Measurements from ENCODE around the gene PAFAH2. TPM values are rescaled to one million over a fixed set of nuclear protein-coding genes. Genes with fewer than 3 reads are reported as not detected.
"Not testable (repeated sequence)": the region's sequence is repeated elsewhere in the genome, so short reads cannot be mapped to it uniquely, and the experiment has no call there.

PAFAH2 gene
- total RNA-seq, 1 experiment from 2014 or later, result 8.5 TPM

DNA sequence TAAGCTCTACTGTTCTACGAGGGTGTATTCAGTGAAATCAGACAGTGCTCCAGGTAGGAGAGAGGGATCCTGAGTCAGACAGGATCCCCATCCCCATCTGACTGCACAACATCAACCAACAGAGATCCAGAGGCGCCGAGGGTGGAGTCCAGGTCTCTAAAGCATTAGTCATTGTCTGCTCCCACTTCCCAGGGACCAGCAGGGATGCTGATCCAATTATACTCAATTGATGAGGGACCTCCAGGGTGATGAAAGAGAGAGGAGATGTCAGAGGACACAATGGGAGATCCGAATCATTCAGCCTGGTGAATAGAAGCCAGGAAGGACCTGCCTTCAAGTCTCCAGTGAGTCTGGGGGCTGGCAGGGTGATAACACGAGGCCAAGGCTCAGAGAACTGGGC is 52.1 kb downstream of the PAFAH2 start:
- Histone ChIP-seq H3K9me3 (ENCODE audit: control insufficient read depth, insufficient read depth, low read depth, low read length) (no peaks in the 10 kb centered on the region), H3K4me3 (ENCODE audit: low read depth in 2 of 2, low read length in 2 of 2) (no peak overlapping the region), H3K27me3 (ENCODE audit: control insufficient read depth, insufficient read depth, low read length) (no peaks in the 10 kb centered on the region), H3K4me1 (ENCODE audit: control insufficient read depth, insufficient read depth, low read length) (no peaks in the 10 kb centered on the region), H3K27ac (ENCODE audit: low read length) (no peak overlapping the region), H3K36me3 (ENCODE audit: control insufficient read depth, insufficient read depth, low read length) (no peaks in the 10 kb centered on the region)
- in situ Hi-C loops (cut with HindIII; ENCODE audit: low pct_unique_long_range_greater_than_20kb, low sequenced_read_pairs) (no loop called here), intact Hi-C loops (cut with micrococcal nuclease; ENCODE audit: unreplicated experiment) (no loop called here)
- TF ChIP-seq, protein P1, sequence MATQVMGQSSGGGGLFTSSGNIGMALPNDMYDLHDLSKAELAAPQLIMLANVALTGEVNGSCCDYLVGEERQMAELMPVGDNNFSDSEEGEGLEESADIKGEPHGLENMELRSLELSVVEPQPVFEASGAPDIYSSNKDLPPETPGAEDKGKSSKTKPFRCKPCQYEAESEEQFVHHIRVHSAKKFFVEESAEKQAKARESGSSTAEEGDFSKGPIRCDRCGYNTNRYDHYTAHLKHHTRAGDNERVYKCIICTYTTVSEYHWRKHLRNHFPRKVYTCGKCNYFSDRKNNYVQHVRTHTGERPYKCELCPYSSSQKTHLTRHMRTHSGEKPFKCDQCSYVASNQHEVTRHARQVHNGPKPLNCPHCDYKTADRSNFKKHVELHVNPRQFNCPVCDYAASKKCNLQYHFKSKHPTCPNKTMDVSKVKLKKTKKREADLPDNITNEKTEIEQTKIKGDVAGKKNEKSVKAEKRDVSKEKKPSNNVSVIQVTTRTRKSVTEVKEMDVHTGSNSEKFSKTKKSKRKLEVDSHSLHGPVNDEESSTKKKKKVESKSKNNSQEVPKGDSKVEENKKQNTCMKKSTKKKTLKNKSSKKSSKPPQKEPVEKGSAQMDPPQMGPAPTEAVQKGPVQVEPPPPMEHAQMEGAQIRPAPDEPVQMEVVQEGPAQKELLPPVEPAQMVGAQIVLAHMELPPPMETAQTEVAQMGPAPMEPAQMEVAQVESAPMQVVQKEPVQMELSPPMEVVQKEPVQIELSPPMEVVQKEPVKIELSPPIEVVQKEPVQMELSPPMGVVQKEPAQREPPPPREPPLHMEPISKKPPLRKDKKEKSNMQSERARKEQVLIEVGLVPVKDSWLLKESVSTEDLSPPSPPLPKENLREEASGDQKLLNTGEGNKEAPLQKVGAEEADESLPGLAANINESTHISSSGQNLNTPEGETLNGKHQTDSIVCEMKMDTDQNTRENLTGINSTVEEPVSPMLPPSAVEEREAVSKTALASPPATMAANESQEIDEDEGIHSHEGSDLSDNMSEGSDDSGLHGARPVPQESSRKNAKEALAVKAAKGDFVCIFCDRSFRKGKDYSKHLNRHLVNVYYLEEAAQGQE (IDR thresholded peaks at IDR 0.05; ENCODE audit: insufficient read depth in 1 of 2, low read depth in 2 of 2, low read length in 1 of 2), result no peak
- no peak for TF ChIP-seq TCF7L2 (IDR thresholded peaks at IDR 0.05; ENCODE audit: low read depth, low read length)
- TF ChIP-seq, protein P2, sequence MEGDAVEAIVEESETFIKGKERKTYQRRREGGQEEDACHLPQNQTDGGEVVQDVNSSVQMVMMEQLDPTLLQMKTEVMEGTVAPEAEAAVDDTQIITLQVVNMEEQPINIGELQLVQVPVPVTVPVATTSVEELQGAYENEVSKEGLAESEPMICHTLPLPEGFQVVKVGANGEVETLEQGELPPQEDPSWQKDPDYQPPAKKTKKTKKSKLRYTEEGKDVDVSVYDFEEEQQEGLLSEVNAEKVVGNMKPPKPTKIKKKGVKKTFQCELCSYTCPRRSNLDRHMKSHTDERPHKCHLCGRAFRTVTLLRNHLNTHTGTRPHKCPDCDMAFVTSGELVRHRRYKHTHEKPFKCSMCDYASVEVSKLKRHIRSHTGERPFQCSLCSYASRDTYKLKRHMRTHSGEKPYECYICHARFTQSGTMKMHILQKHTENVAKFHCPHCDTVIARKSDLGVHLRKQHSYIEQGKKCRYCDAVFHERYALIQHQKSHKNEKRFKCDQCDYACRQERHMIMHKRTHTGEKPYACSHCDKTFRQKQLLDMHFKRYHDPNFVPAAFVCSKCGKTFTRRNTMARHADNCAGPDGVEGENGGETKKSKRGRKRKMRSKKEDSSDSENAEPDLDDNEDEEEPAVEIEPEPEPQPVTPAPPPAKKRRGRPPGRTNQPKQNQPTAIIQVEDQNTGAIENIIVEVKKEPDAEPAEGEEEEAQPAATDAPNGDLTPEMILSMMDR (IDR thresholded peaks at IDR 0.05), result no peak
- ATAC-seq (no peak), DNase-seq (ENCODE audit: low read depth, low spot score) (no peak)
- BruUV-seq (replicated peaks), result no TSS peak
- CTCF ChIA-PET, result no interaction called here
- POLR2A ChIA-PET, result no interaction called here

DNA sequence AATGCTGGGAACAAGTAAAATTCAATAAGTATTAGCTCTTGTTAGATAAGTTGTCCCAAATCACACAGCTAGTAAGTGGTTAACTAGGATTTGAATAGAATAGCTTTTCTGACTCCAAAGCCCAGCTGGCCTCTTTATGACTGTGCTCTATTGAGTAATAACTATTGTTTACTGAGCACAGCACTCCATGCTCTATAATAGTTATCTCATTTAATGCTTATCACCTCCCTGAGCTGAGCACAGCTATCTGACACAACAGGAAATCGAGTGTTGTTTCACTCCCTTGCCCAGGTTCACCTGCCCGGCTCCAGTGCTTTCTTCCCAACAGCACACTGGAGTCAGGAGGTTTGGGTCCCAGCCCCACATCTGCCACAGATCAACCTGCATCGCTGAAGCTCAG is 52.9 kb downstream of the PAFAH2 start:
- Histone ChIP-seq H3K36me3 (ENCODE audit: control insufficient read depth, insufficient read depth, low read length) (no peaks in the 10 kb centered on the region), H3K27ac (ENCODE audit: low read length) (no peak overlapping the region), H3K4me3 (ENCODE audit: low read depth in 2 of 2, low read length in 2 of 2) (no peak overlapping the region), H3K9me3 (ENCODE audit: control insufficient read depth, insufficient read depth, low read depth, low read length) (no peaks in the 10 kb centered on the region), H3K27me3 (ENCODE audit: control insufficient read depth, insufficient read depth, low read length) (no peaks in the 10 kb centered on the region), H3K4me1 (ENCODE audit: control insufficient read depth, insufficient read depth, low read length) (no peaks in the 10 kb centered on the region)
- ChIA-PET CTCF (interaction anchor here (0.7 kb wide), 1 partner anchor 15 kb away, joined by 3 read pairs; no protein-coding TSS in a partner anchor), POLR2A (interaction anchor here (0.6 kb wide), 1 partner anchor 366 kb away, joined by 11 read pairs; no protein-coding TSS in a partner anchor)
- in situ Hi-C loops (cut with HindIII; ENCODE audit: low pct_unique_long_range_greater_than_20kb, low sequenced_read_pairs), result no loop called here
- TF ChIP-seq SIN3A (IDR thresholded peaks at IDR 0.05; ENCODE audit: borderline replicate concordance, insufficient read depth, low read depth, low read length), result no peak
- TF ChIP-seq POLR2AphosphoS5 (IDR thresholded peaks at IDR 0.05; ENCODE audit: low read depth, low read length), result no peak
- no peak for TF ChIP-seq TCF7L2 (IDR thresholded peaks at IDR 0.05; ENCODE audit: low read depth, low read length)
- TF ChIP-seq, protein P1 (IDR thresholded peaks at IDR 0.05; ENCODE audit: insufficient read depth in 1 of 2, low read depth in 2 of 2, low read length in 1 of 2), result no peak
- TF ChIP-seq, protein P2 (IDR thresholded peaks at IDR 0.05), result no peak
- no peak for ATAC-seq
- no peak for DNase-seq (ENCODE audit: low read depth, low spot score)
- intact Hi-C loops (cut with micrococcal nuclease; ENCODE audit: unreplicated experiment), result no loop called here
- BruUV-seq (replicated peaks), result no TSS peak

DNA sequence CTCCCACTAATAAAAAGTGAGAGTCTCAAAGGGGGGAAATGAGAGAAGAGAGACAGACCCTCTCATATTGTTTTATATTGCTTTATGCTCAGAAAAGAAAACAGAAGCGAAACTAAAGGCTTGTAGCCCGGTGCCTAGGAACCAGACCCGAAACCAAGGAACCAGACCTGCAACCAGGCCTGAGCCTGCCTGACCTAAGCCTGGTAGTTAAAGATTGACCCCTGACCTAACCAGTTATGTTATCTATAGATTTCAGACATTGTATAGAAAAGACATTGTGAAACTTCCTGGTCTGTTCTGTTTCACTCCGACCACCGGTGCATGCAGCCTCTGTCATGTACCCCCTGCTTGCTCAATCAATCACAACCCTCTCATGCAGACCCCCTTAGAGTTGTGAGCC is 54.4 kb downstream of the PAFAH2 start:
- CTCF ChIA-PET; POLR2A ChIA-PET; H3K27me3 ChIP-seq (ENCODE audit: control insufficient read depth, insufficient read depth, low read length); in situ Hi-C loops (cut with HindIII; ENCODE audit: low pct_unique_long_range_greater_than_20kb, low sequenced_read_pairs); ATAC-seq; BruUV-seq (replicated peaks); H3K27ac ChIP-seq (ENCODE audit: low read length); H3K9me3 ChIP-seq (ENCODE audit: control insufficient read depth, insufficient read depth, low read depth, low read length); H3K4me3 ChIP-seq (ENCODE audit: low read depth in 2 of 2, low read length in 2 of 2); intact Hi-C loops (cut with micrococcal nuclease; ENCODE audit: unreplicated experiment); H3K4me1 ChIP-seq (ENCODE audit: control insufficient read depth, insufficient read depth, low read length); DNase-seq (ENCODE audit: low read depth, low spot score); H3K36me3 ChIP-seq (ENCODE audit: control insufficient read depth, insufficient read depth, low read length): not testable (repeated sequence)

All from Panc1 (cell line).